Upper lobe of right lung (tissue), 1 donor: ENCODE data around the gene RSPH10B2. TPM values are rescaled to one million over a fixed set of nuclear protein-coding genes. Genes with fewer than 3 reads are reported as not detected.
"Not testable (repeated sequence)": the region's sequence is repeated elsewhere in the genome, so short reads cannot be mapped to it uniquely, and the experiment has no call there.

Experiments
- ATAC-seq: fragments of 200-7000 bp; cut with Tn5 transposase; one replicate; pipeline ENCODE4 v1.9.1; 2020; ENCODE audit warnings: mild to moderate bottlenecking, moderate library complexity
- DNase-seq: peaks from one replicate; pipeline ENCODE4 v3.0.0-alpha.2; 2020
- H3K27ac ChIP-seq: fragments of 200-600 bp; one replicate; pipeline ENCODE4 v1.8.0; 2022
- H3K27me3 ChIP-seq: fragments of 200-600 bp; one replicate; pipeline ENCODE4 v1.8.0; 2022; ENCODE audit warnings: mild to moderate bottlenecking
- H3K36me3 ChIP-seq: fragments of 200-600 bp; one replicate; pipeline ENCODE4 v1.8.0; 2022
- H3K4me1 ChIP-seq: fragments of 200-600 bp; one replicate; pipeline ENCODE4 v1.8.0; 2022
- H3K4me3 ChIP-seq: fragments of 200-600 bp; one replicate; pipeline ENCODE4 v1.8.0; 2022; ENCODE audit warnings: mild to moderate bottlenecking
- H3K9me3 ChIP-seq: fragments of 200-600 bp; one replicate; pipeline ENCODE4 v1.8.0; 2022
- intact Hi-C: fragments of 100-400 bp; cut with DNase I; formaldehyde crosslinking; loops from one replicate; pipeline ENCODE4 v1.11.0; 2022
- total RNA-seq: library from RNA; stranded (reverse); fragmentation: NEBNext Ultra II Directional; extraction: Animal tissue kit (Norgen Biotek cat#: 25700); gene quantifications from one replicate; pipeline ENCODE4 v1.2.1, GENCODE V29; 2021
- TF ChIP-seq, protein P1 (sequence below): fragments of 200-600 bp; IDR thresholded peaks from one replicate; pipeline ENCODE4 v1.8.0; 2022; ENCODE audit warnings: antibody characterized with exemption
- donor health status: DM: no; HTN: yes; CAD: no; lungs with severe emphysema.

Gene RSPH10B2
- total RNA-seq, 1 donor from 2014 or later = not detected

DNA sequence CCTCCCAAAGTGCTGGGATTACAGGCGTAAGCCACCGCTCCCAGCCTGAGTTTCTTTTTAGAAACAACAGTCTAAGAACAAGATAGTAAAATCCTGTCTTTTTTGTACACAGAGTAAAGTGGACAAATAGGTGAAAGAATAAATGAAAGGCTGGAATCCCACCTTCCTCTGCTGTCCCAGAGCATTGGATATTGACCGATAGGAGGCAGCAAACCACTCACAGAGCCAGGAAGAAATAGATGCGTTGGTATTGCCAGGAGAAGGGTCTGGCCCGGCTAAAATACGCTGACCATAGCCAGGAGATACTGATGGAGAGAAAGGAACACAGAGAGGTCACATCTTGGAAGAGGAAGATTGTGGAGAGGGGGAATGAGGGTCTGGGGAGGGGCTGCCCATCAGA, 35.8 kb upstream of the RSPH10B2 start:
- TF ChIP-seq, protein P1, sequence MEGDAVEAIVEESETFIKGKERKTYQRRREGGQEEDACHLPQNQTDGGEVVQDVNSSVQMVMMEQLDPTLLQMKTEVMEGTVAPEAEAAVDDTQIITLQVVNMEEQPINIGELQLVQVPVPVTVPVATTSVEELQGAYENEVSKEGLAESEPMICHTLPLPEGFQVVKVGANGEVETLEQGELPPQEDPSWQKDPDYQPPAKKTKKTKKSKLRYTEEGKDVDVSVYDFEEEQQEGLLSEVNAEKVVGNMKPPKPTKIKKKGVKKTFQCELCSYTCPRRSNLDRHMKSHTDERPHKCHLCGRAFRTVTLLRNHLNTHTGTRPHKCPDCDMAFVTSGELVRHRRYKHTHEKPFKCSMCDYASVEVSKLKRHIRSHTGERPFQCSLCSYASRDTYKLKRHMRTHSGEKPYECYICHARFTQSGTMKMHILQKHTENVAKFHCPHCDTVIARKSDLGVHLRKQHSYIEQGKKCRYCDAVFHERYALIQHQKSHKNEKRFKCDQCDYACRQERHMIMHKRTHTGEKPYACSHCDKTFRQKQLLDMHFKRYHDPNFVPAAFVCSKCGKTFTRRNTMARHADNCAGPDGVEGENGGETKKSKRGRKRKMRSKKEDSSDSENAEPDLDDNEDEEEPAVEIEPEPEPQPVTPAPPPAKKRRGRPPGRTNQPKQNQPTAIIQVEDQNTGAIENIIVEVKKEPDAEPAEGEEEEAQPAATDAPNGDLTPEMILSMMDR = peak; percentile 10
- H3K27me3 ChIP-seq = no peaks in the 10 kb centered on the region
- no peak overlapping the region for H3K4me3 ChIP-seq
- intact Hi-C loops = no loop called here
- no peaks in the 10 kb centered on the region for H3K4me1 ChIP-seq
- ATAC-seq = no peak
- DNase-seq = no peak
- no peaks in the 10 kb centered on the region for H3K9me3 ChIP-seq
- no peaks in the 10 kb centered on the region for H3K36me3 ChIP-seq
- no peak overlapping the region for H3K27ac ChIP-seq

- H3K27me3 ChIP-seq, ATAC-seq, DNase-seq, intact Hi-C loops, H3K4me1 ChIP-seq, H3K4me3 ChIP-seq, H3K27ac ChIP-seq, H3K9me3 ChIP-seq, H3K36me3 ChIP-seq: not testable (repeated sequence)
Observed at GRCh38 chr7:6724351-6724750, 29.6 kb upstream of the RSPH10B2 start.

- Histone ChIP-seq H3K4me1 (no peaks in the 10 kb centered on the region), H3K9me3 (no peaks in the 10 kb centered on the region), H3K4me3 (no peak overlapping the region), H3K27me3 (no peaks in the 10 kb centered on the region), H3K36me3 (no peaks in the 10 kb centered on the region), H3K27ac (no peak overlapping the region)
- TF ChIP-seq, protein P1 = no peak
- intact Hi-C loops = no loop called here
- DNase-seq (peak; percentile 73), ATAC-seq (no peak)
Observed at GRCh38 chr7:6725003-6725402, 28.9 kb upstream of the RSPH10B2 start.

- H3K9me3 ChIP-seq, ATAC-seq, H3K36me3 ChIP-seq, H3K4me1 ChIP-seq, H3K27me3 ChIP-seq, intact Hi-C loops, DNase-seq, H3K27ac ChIP-seq, H3K4me3 ChIP-seq: not testable (repeated sequence)
Observed at GRCh38 chr7:6726341-6726740, 27.6 kb upstream of the RSPH10B2 start.

- intact Hi-C loops = no loop called here
- TF ChIP-seq, protein P1 = no peak
Observed at GRCh38 chr7:6727663-6728062, 26.2 kb upstream of the RSPH10B2 start.

GRCh38 chr7:6728893-6729491, 24.9 kb upstream of the RSPH10B2 start:
- H3K27me3 ChIP-seq, intact Hi-C loops, H3K4me1 ChIP-seq, H3K9me3 ChIP-seq, ATAC-seq, DNase-seq: not testable (repeated sequence)
- Histone ChIP-seq H3K27ac (peak overlapping the region; percentile 85), H3K4me3 (peak overlapping the region; percentile 95), H3K36me3 (peaks cover 21% of the 10 kb centered on the region)

More at GRCh38 chr7:6727663-6728062, 26.2 kb upstream of the RSPH10B2 start:
- Histone ChIP-seq H3K4me3 (no peak overlapping the region), H3K9me3 (no peaks in the 10 kb centered on the region), H3K4me1 (peaks cover 6% of the 10 kb centered on the region), H3K27ac (no peak overlapping the region), H3K27me3 (no peaks in the 10 kb centered on the region), H3K36me3 (peaks cover 7% of the 10 kb centered on the region)
- ATAC-seq = no peak
- no peak for DNase-seq

GRCh38 chr7:6729492-6730342, 24.2 kb upstream of the RSPH10B2 start:
- H3K4me1 ChIP-seq = peaks cover 6% of the 10 kb centered on the region
- DNase-seq = peak; percentile 97
- H3K27me3 ChIP-seq = no peaks in the 10 kb centered on the region
- H3K27ac ChIP-seq = peak overlapping the region; percentile 85
- TF ChIP-seq, protein P1 = peak; percentile 21
- peaks cover 28% of the 10 kb centered on the region for H3K36me3 ChIP-seq
- H3K4me3 ChIP-seq = peak overlapping the region; percentile 95
- intact Hi-C loops = no loop called here
- H3K9me3 ChIP-seq = no peaks in the 10 kb centered on the region
- peak; percentile 100 for ATAC-seq
